ENCODE measurements around the gene ACAN.
"Not testable (repeated sequence)": the region's sequence is repeated elsewhere in the genome, so short reads cannot be mapped to it uniquely, and the experiment has no call there.

The ACAN gene

DNA sequence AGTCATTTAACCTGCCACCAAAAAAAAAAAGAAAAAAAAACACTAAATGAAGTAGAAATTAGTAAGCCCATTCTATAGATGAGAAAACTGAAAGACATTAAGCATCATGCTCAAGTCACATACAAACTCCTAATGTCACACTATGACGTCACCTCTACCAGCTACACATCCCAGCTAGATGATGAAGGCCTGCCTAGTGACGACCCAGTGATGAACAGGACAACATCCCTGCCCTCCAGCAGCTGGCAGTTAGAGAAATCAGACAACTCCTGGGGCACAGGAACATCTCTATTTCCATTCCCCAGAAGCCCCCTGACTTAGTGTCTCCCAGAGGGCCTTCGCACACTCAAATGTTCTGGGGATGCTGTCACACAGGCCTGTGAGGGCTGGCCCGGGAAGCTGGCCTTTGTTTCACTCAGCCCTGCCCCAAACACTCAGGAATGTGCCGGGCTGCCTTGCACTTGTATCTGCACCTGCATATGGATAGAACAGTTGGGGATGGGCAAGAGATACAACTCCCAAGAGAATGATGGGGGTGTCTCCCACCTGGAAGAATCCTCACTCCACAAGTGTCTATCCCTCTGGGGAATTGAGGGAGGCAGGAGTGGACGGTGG lies 99.1 kb downstream of the ACAN start:
- DNase-seq (ENCODE audit: low read depth, low spot score) = no peak

DNA sequence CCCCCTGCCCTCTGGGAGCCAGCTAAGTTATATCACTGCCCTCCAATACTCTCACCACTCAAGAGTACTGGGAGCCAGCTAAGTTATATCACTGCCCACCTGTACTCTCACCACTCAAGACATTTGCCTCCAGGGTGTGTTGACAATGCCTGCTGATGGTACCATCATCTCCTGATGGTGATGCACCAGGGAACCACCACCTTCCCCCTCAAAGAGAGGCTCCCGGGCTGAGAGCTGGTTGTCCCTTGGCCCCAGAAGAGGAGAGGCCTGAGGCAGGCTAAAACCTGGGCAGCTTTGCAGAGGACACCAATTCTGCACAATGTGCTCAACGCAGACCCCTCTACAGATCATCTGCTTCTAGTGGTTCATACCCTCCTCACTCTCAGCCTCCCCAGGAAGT lies 99.6 kb downstream of the ACAN start:
- no peak for DNase-seq (ENCODE audit: low read depth, low spot score)

DNA sequence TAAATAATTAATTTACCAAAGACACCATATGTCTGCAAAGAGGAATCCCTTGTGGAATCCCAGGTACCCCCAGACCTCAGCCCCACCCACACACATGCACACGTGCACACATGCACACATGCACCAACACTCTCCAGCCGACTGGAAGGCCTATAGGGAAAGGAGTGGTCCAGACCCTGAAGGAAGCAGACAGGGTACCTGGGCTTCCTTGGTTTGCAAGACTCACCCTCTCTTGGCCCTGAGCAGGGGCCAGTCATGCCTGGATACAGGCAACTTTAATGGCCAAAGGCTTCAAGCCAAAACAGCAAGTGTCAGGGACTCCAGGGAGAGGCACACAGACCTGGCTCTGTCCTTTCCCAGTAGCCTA lies 101.0 kb downstream of the ACAN start:
- no peak for DNase-seq (ENCODE audit: low read depth, low spot score)

DNA sequence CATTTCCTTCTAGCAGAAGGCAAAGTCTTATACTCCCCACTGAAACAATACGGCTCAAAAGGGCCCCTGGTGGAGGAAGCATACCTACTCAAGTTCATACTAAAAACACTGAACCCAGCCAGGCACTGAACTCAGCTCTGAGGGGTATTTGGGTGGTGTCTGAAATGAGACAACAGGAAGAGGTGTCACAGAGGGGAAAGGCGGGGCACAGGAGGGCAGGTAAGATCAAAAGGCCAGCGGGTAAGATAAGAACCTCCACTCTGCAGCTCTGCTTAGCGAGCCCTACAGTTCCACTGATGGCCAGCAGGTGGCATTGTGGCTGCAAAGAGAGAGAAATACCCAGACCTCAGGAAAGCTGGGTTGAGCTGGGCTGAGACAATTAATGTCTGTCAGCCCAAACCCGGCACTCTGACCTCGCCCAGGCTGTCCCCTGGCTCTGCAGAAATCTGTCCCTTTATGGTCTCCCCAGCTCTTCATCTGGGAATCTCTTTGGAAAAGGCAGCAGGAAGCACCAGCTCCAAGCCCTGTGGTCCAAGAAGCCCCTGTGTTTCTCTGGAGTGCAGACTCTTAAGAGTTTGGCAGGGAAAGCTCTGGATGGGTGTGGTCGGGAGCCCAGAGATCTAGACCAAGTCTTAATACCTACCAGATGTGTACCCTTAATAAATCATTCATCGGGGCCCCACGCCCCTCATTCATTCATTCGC lies 101.5 kb downstream of the ACAN start:
- peak; percentile 78 for DNase-seq (ENCODE audit: low read depth, low spot score)

DNA sequence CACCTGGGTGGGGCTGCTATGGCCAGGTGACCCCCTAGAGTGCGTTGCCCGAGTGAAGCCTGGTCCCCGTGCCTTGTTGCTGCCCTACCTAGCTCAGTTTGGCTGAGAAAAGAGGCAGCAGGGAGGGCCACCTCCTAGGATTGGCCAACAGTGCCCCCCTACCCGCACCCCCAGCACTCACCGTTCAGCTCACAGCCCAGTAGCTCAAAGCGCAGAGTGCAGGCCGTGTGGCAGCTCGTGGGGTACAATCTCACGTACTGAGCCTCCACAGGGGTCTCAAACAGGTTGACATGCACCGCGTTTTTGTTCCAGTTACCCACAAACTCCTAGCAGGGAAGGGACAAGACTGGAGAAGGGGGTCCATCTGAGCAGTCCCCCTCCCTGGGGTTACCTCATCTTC lies 102.3 kb downstream of the ACAN start:
- no peak for DNase-seq (ENCODE audit: low read depth, low spot score)

DNA sequence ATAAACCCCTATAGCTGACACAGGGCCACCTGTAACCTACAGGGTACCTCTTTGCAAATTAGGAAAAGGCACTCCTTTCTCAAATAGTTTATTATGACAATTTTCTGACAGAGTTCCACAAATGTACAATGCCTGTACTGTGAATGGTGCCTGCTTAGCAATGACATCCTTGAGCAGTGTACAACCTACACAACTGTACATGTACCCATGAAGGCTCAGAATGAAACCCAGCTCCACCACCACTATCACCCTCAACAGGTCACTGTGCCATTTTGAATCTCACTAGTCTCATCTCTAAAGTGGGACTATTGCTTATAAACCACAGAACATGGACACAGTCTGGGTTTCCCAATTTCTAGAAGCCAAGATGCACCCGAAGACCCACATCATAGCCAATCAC lies 102.9 kb downstream of the ACAN start:
- DNase-seq (ENCODE audit: low read depth, low spot score) = no peak

DNA sequence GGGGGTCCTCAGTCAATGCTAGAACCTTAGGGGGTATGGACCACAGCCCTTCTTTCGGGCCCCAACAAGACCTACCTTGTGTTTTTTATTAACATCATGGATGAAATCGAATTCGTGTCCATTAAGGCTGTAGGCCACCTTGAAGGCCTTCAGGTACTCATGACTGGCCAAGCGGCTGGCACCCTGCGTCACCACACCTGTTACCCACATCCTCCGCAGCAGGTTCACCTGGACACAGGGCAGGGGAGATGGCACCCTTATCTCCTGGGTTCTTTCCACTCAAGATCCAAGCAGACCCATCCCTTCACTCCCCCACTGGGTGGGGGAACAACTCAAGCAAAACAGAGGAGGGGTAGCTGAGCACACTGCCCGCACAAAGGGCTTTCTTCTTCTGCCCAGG lies 103.3 kb downstream of the ACAN start:
- DNase-seq (ENCODE audit: low read depth, low spot score) = no peak

DNA sequence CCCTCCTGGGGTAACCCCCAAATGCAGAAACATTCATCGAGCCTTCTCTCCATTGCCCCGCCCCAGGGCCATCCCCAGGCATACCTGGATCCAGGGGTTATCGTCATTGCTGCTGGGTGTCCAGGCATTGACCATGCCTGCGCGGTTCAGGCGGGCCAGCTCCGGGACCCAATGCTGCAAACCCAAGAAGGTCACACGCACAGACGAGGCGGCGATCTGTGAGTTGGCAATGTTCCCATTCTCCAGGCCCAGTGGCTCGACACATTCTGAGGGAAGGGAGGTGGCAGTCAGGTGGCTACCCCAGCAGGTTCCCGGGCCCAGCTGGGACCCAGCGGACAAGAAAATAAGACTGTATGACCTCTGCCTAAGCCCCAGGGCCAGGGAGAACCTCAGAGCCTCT lies 103.9 kb downstream of the ACAN start:
- no peak for DNase-seq (ENCODE audit: low read depth, low spot score)

DNA sequence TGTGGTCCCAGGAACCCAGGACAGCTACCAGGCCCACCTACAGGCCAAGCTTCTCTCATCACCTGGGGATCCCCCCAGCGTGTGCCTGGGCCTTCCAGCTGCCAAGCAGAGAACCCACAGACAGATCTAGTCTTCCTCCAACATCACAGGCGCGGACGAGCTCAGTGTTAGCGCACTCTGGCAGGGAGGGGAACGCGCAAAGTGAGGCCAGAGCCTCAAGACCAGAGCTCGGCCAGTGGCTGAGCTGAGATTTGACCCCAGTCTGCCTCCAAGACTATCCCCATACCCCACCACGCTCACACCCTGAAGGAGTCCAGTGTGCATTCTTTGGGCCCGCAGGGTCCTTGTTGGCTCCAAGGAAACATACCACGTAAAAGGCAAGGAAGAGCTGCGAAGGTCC lies 104.9 kb downstream of the ACAN start:
- no peak for DNase-seq (ENCODE audit: low read depth, low spot score)

DNA sequence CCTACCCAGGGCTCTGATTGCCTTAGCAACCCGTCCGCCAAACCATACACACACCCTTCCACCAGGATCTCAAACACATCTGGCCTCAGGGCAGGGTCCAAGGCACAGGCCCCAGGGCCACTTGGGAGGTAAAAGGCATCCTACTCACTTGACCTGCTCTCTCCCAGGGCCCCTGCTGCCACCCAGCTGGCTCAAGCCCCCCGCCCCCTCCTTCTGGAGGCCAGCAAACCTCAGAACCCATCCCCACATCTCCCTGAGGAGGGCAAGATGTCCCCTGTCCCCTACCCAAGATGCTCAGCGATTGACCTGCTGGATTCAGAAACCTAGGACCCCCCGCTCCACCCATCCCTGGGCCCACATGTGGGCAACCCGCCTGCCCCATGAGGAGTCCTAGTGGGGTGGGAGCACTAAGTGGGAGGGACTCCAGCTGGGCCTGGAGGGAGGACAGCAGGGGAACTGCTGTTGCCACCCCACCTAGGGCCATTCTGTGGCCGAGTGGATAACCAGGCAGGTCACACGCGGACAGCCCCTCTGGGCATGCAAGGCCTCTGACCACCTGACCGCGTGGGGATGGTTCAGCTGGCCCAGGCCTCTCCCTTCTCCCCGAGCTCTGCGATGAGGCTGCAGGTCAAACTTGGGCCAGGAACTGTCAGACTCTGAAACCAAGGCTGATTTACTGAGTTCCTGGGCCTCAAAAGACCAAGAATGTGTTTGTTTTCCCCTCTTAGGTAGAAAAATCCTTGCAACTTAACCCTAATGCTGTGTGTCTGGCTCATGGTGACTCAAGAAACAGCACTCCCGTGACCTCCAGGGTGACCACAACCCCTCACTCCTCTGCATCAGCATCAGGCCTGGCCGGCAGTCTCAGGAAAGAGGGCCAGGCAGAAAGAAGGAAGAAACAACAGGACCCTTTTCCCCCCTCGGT lies 105.7 kb downstream of the ACAN start:
- DNase-seq (ENCODE audit: low read depth, low spot score) = no peak

DNA sequence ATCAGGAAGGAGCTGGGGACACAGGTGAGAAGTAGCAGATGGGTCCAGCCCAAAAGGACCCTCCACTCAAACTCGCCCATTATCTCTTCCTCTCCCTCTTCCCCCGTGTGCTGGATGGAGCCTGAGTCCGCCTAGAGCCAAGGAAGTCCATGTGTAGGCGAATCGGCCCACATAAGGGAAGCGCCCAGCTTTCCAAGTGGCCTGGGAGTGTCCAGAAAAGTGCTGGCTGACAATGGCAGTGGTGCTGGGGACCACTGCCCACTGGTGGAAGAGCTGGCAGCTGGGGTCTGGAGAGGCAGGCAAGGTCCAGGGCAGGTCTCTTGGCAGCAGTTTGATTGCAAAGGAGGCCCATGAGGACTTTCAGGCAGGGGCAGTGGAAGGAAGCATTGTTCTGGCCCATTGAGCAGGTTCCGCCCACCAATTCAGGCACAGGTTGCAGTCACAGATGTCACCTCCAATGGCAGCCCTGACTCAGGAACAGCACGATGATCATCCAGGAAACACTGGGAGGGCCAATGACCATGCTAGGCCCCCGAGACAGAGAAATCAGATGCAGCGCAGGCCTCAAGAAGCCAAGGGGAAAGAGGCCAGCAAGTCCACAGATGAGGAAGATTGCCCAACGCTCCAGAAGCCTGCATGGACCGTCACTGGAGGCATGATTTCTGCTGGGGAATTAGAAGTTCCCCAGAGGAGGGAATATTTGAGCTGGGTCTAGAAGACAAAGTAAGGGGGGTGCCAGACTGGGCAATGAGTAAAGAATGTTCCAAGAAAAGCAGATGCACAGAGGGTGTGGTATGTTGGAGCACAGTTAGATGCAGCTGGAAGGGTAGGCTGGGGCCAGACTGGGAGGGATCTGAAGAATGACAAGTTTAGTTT lies 107.0 kb downstream of the ACAN start:
- DNase-seq (ENCODE audit: low read depth, low spot score) = no peak

DNA sequence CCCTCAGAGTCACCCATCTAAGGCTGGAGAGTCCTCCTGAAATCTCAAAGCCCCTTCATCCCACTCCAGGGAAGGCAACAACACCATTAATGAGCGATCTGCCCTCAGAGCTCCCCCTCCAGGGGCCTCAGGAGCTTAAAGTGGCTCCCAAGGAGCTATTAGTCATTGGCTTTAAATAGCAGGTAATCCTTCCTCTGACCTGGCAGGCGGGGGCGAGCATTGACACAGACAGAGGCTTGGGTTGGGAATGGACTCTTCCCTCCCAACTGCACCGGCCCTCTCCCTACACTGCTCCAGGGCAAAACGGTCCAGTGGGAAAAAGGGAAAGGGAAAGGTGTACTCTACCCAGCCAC lies 108.5 kb downstream of the ACAN start:
- DNase-seq (ENCODE audit: low read depth, low spot score) = no peak

DNA sequence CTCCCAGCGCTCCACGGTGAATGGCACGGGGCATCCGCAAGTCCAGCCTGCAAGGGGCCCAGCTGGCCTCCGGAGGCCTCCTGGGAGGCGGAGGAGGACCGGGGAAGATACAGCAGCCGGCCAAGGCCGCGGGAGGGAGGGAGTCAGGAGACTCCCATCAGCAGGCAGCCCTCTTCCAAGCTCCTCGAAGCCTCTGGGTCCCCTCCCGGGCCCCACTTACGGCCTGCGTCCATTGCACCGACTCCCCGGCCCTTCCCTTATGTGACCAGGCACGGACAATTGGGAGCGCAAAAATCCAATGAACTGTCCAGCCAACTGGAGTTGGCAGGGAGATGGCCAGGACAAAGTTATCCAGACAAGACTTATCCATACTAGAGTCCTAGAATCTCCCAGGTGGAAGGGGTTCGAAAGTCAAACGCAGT lies 109.3 kb downstream of the ACAN start:
- DNase-seq (ENCODE audit: low read depth, low spot score) = no peak

DNA sequence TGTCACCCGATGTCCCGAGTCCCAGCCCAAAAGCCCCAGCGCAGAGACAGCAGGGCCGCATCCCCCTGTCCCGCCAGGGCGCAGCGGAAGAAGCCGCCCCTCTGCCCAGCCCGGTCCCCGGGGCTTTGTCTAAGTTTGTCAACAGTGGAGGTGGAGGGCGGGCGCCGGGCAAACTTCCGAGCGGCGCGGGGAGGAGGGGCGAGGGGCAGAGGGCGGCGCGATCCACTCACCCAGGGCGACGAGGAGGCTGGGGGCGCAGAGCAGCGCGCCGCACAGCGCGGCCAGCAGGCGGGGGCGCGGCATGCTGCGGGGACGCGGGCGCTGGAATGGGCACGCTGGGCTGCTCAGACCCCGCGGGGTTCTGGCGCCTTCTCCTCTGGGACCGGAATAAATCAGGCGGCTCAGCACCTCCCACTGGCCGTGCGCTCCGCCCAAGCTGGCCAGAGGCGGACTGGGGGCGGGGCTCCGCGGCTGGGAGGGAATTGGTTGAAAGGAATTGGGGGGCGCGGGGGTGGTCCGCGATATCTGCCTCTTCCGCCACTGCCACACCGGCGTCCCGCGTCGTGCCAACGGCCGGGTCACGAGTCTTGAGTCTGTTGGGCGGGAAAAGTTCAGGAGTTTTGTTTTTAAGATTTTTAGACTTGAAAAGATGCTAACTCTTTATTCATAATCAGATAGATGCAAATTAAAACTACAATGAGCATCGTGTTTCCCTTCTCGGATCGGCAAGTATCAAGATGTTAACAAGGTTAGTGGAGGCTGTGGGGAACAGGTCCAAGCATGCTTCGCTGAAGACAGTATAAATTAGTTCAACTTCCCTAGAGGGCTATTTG lies 110.0 kb downstream of the ACAN start, which contains the start of gene MFGE8:
TSS of gene MFGE8 (minus strand) at position 363 of the 833 bp plus-strand sequence. CDS start at position 303, 60 bp downstream.
- DNase-seq (ENCODE audit: low read depth, low spot score) = peak; percentile 60

DNA sequence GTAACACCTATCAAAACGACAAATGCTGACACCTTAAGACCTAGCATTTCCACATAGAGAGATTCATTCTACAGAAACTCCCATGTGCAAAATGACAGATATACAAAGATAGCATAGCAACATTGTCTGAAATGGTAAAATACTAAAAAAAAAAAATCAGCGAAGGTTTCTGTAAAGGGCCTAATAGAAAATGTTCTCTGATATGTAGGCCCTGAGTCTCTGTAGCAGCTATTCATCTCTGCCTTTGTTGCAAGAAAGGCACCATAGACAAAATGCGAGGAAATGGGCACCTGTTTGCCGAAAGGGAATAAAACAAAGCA lies 110.6 kb downstream of the ACAN start:
- no peak for DNase-seq (ENCODE audit: low read depth, low spot score)

DNA sequence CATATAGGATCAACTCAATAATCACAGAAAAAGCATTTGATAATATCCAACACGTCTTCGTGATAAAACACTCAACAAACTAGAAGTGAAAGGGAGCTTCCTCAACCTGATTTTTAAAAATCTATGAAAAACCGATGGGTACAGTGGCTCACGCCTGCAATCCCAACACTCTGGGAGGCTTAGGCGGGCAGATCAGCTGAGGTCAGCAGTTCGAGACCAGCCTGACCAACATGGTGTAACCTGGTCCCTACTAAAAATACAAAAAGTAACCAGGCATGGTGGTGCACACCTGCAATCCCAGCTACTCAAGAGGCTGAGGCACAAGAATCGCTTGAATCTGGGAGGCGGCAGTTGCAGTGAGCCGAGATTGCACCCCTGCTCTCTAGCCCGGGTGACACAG lies 112.1 kb downstream of the ACAN start:
- DNase-seq (ENCODE audit: low read depth, low spot score) = no peak

DNA sequence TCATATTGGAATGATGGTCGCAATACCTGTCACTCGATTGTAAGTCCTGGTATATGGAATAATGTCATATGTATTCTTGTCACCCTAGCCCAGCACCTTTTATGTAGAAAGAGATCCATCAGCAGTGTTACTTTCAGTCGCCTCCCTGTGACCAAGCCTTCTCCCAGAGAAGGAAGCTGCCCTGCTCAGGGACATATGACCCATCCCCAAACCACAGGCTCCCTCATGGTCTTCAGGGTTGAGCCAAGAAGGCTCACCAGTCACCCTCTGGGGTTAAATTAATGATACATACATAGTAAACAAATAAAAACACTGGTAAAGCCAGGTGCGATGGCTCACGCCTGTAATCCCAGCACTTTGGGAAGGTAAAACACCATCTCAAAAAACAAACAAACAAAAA lies 114.5 kb downstream of the ACAN start:
- no peak for DNase-seq (ENCODE audit: low read depth, low spot score)

DNA sequence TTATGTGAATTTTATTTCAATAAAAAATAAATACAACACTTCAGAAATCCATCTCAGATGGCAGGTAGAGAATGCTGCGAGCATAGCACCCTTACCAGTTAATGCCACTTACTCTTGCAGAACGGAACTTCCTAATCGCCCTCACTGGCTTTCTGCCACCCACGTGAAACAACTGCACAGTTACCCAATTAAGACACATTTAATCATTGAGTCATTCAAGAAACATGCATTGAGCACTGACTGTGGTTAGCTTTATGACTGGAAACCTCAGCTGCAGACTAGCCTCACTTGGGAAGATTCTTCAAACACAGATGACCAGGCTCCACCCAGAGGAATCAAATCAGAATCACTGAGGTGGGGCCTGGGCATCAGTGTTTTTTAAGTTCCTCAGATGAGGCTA lies 115.5 kb downstream of the ACAN start:
- no peak for DNase-seq (ENCODE audit: low read depth, low spot score)

DNA sequence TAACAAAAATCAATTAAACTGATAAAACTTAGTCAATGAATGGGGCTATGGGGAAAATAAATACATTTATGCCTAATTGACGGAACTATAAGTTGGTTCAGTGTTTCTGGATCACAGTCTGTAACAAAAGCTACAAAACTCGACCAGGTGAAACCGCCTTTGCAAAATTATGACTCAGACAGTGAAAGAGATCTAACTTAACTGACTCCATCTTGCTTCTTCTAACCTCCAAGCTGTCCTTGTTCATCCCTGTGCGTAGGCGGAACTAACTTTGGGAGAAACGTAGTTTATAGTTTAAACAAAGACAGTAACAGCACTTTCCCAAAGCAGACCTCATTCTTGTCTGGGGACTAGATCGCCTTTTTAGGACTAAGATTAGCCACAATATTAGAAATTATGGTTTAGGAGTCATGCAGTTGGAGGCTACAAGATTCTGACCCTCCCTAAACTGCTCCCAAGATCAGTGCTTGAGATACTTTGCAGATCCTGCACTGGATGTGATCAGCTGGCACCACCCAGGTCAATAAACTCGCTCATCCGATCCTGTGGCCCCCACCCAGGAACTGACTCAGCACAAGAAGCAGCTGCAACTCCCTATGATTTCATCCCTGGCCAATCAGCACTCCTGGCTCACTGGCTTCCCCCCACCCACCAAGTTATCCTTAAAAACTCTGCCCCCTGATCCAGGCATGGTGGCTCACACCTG lies 117.1 kb downstream of the ACAN start:
- no peak for DNase-seq (ENCODE audit: low read depth, low spot score)

DNA sequence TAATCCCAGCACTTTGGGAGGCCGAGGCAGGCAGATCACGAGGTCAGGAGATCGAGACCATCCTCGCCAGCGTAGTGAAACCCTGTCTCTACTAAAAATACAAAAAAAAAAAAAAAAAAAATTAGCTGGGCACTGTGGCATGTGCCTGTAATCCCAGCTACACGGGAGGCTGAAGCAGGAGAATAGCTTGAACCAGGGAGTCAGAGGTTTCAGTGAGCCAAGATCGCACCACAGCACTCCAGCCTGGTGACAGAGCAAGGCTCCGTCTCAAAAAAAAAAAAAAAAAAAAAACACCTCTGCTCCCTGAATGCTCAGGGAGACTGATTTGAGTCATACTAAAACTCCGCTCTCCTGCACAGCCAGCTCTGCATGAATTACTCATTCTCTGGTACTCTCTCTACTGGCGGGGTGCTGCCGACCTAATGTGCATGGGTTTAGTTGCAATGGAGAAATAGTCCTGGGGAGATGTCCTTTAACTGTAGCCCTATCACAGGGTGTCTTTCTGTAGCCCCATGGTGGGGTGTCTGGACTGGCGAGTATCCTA lies 117.7 kb downstream of the ACAN start:
- not testable (repeated sequence) for DNase-seq (ENCODE audit: low read depth, low spot score)

Data from activated naive CD8-positive, alpha-beta T cell treated with anti-CD3 and anti-CD28 coated beads, Interleukin-2, amount 50 U/mL, for 16 hours (primary cell).